Erythroblast (primary cell): Measurements from ENCODE around the gene DYRK1B.
"Not testable (repeated sequence)": the region's sequence is repeated elsewhere in the genome, so short reads cannot be mapped to it uniquely, and the experiment has no call there.

Experiments
- GATA1 ChIP-seq: IDR thresholded peaks from 2 replicates; pipeline ENCODE4 v1.6.1; 2011; ENCODE audit warnings: low read depth, mild to moderate bottlenecking, control low read depth, low read length, moderate library complexity
- POLR2A ChIP-seq: IDR thresholded peaks from 2 replicates; pipeline ENCODE4 v1.6.1; 2011; ENCODE audit warnings: mild to moderate bottlenecking, low read length

DNA sequence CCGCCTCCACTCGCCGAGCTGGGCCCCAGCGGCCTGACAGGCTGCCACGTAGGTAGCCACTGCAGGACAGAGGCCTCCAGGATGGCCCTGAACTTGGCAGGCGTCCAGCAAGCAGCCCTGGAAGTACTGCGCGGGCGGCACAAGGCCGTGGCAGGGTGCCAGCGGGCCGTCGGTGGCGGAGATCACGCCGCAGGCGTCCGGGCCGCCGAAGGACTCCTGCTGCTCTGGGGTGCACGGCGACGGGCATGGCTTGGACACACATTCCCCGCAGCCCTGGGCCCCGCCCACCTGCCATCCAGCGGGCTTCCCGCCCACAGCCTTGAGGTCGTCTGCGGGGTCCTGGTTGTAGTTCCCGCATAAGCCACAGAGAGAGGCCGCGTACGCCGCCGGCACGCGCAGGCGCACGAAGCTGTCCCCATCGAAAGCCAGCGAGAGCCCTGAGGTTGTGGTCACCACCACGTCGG is 41.5 kb upstream of the DYRK1B start:
- TF ChIP-seq POLR2A, GATA1: not testable (repeated sequence)
